Measurements from ENCODE around the gene FGGY. TPM values are rescaled to one million over a fixed set of nuclear protein-coding genes. Genes with fewer than 3 reads are reported as not detected.

FGGY gene
- polyA plus RNA-seq, 12 donors, result 8.5 to 16.8 (median 13.8) TPM; not detected in 1

DNA sequence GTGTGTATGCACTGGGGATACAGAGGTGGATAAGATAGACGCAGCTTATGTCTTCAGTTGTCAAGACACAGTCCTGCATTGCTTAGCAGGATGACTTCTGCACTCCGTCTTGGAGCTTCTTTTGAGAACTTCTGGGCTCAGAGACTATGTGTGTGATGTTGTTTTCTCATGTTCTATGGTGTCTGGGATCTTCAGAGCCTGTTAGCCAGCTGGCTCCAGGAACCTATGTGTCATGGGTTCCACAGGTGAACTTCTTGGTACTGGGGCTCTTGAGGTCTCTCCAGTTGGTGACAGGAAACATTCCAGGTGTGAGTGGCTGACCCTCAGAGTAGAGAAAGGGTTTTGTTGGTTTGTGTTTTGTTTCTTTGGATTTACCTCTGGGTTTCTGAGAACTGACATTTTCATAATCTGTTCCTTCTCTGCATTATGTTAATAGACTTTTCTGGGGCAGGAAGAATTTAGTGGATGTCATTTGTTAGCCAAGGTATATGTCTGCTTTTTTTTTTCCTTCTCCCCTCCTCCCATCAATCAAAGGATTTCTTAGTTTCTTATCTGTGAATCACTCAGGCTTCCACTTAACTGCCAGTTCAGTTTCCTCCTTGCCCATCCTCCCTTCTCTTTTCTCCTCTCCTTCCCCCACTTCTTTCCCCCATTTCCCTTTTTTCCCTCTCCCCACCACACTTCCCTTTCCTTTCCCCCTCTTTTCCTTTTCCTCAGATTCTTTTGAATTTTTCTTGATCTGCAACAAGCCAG, 18.1 kb downstream of the FGGY start:
- no peak for DNase-seq

DNA sequence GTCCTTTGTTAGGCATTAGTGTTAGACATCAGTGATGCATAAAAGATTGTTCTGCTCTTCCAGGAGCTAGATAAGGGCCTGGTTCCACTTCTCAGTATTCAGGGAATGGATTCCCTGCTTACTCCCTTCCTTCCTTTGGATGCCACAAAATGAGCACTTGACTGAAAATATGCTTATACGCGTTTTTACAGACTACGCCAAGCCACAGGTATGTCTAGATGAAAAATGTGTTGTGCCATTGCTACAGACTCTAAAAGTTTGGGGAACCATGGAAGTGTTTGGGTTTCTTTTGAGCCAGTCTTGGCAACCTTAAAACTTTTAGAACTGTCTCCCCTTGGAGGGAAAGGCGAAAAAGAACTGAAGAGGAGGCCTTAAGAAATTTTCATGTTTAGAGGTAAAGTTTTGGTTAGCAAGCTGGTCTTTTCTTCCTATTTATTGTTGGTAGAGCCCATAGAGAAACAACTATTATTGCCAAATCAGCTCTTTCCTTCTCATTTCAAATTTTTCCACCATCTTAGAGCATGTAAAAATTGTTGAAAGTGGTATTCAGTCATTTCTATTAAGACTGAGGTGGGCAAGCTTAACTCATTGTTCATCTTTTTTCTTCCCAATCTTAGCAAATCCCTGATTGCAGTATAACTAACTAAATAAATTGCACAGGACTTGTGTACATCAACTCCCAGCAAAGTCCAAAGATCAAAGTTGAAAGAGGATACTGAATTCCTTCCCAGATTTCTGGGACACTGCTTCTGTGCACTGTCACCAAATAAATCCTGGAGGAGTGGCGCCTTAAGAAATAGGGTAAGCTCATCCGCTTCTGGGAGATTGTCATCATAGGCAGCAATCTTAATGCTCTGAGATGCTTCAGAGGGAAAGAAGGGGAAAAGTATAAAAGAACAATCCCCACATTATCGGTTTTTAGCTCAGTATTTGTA, 18.9 kb downstream of the FGGY start:
- DNase-seq, result no peak

DNA sequence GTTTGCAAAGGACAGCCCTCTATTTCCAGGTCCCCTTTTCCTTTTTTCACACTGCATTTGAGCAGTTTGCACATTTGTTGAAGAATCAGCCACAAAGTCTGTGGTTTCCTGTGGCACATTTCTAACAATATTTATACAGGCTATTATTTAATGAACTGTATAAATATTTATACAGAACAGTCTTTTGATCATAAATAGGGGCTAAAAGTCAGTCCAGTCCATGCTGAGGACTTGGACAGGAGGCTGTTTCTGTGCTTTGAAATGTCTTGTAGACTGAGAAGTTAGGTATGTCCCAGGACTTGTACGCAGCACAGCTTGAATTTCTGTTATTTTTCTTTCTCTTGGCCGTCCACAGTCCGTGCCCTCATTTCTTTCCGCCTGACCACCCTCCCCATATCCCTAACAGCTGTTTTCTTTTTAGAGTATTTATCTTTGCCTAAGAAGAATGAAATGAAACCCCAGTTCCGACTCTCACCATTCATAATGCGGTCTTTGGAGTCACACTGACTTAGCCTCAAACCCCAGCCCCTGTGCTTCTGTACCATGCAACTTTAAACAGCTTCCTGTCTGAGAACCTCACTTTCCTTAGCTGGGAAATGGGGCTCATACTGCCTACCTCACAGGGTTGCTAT, 19.7 kb downstream of the FGGY start:
- DNase-seq, result no peak

DNA sequence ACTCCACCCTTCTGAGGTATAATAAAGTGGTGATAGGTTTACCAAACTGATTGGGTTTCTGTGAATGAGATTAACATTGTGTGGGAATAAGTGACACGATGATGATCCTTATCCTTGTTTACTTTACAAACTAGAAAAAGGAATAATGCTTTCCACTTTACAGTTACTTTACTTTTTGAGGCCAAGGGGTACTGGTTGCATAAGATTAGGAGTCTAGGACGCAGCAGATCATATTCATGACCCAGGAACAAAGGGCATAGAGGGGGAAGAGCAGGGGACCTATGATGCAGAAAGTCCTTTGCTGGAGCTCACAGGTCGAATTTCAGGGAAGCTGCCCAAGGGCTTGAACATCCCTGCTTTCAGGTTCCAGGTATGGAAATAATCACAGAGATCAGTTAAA, 20.4 kb downstream of the FGGY start:
- no peak for DNase-seq

GRCh38 chr1:59317780-59318179, 20.9 kb downstream of the FGGY start:
- no peak for DNase-seq

GRCh38 chr1:59318271-59318860, 21.5 kb downstream of the FGGY start:
- peak; percentile 23 for DNase-seq

- DNase-seq, result no peak
Observed at GRCh38 chr1:59322394-59322793, 25.5 kb downstream of the FGGY start.

DNA sequence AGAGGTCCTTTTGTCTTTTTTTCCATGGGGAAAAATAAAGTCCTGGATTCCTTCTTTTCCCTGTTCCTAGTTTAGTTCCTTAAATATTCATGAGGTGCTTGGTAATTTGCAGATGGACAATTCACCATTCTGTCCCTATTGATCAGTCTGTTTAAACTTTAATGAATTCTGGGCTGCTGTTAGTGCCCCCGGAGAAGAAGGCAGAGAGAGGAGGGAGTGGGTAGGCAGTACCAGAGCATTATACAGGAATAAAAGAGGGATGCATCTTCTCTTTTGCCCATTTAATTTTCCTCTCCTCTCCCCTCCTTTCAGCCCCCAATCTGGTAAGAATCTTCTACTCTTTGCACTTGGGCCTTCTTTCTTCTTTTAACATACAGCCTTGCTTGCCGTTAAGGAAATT, 25.9 kb downstream of the FGGY start:
- no peak for DNase-seq

GRCh38 chr1:59323879-59324278, 27.0 kb downstream of the FGGY start:
- DNase-seq, result no peak

DNA sequence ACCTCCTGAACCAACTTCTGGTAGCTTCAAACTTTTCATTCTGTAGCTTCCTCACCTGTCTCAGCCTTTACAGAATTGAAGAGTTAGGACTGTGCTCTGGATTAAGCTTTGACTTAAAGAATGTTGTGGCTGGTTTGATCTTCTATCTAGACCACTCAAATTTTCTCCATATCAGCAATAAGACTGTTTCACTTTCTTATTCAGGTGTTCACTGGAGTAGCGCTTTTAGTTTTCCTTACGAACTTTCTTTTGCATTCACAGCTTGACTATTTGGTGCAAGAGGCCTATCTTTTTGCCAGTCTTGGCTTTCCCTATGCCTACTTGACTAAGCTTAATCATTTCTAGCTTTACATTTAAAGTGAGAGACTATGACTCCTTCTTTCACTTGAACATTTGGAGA, 31.5 kb downstream of the FGGY start:
- no peak for DNase-seq

GRCh38 chr1:59329412-59330053, 32.6 kb downstream of the FGGY start:
- no peak for DNase-seq

- DNase-seq, result no peak
Observed at GRCh38 chr1:59331686-59332620, 35.1 kb downstream of the FGGY start.

DNA sequence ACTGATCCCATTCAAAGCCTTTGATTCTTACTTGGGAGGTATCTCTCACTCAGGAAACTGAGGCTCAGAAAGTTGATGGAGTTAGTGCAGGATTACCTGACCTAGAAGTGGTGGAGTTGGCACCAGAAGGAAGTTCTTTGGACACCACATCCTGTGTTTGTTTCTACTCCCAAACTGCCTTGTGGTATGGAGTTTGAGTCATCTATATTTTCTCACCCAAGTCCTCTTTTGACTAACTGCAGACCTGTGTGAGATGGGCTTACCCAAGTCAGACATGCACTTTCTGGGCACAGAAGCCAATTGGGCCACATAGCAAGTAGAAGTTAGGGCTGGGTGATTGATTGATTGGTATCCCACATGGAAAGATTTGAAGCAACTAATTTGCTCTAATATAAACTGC, 36.1 kb downstream of the FGGY start:
- no peak for DNase-seq

GRCh38 chr1:59333626-59334277, 36.9 kb downstream of the FGGY start:
- no peak for DNase-seq

DNA sequence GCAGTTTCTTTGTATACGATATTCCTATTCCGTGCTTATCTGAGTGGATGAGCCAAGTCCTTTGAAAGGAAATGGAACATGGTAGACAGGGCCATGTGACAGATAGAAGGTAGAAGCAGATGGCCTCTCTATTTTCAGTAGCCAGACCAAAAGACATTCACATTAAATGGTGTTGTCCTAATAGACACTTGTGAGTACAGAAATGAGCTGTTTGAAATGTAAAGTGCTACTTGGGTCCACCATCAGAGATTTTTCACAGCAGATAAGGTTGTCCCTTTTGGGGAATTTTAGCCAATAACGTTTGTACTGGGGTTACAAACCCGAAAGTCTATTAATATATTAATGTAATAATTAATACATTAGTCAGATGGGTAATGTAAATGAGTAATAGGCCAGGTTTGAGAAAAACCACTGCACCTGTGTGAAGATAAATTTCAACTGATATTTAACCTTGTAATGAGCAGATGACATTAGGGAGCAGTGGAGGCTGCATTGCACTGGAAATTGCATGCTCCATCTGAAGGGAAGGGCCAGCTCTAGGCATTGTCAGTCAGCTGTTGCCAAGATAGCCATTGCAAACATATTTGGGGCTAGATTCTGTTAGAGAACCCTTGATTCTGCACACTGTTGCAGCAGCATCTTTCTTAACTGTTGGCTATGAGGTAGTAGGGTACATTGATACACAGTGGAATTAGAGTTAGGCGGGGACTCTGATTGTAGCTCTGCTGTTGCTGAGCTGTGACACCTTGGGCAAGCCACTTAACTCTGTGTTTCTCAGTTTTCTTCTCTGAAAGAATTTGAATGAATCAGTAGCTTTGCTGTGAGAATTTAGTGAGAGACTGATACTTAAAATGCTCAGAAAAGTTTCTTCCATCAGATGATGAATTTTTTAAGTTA, 43.8 kb downstream of the FGGY start:
- no peak for DNase-seq

- no peak for DNase-seq
Observed at GRCh38 chr1:59342801-59343575, 46.1 kb downstream of the FGGY start.

DNA sequence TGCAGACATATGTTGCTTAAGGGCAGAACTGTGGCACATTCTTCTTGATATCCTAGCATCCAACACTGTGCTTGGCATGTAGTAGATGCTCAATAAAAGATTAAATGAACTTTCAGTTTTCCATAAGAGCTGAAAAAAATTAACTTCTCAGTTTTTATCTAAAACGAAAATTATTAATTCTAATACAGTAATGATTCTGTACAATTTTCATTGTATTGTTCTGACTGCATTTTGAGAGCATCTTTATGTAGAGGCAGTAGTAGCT, 46.6 kb downstream of the FGGY start:
- no peak for DNase-seq

GRCh38 chr1:59345221-59345620, 48.3 kb downstream of the FGGY start:
- DNase-seq, result no peak
